Keratinocyte (primary cell): Measurements from ENCODE around the gene EBLN2. TPM values are rescaled to one million over a fixed set of nuclear protein-coding genes. Genes with fewer than 3 reads are reported as not detected.

Experiments
- DNase-seq: peaks from one replicate; pipeline ENCODE4 v3.0.0-alpha.2; 2011; ENCODE audit warnings: low read depth, missing footprints, low spot score
- FAIRE-seq: peaks from 2 replicates; lab custom pipeline; 2011; peaks lifted over from hg19 to GRCh38; lab: Jason Lieb, UNC
- H2AFZ ChIP-seq: 2 replicates; pipeline ENCODE4 v1.6.0; 2012; ENCODE audit warnings: low read length, control low read depth, inconsistent platforms; ENCODE audit not compliant: control insufficient read depth
- H3K27ac ChIP-seq: 2 replicates; pipeline ENCODE4 v1.5.1; 2011; ENCODE audit warnings: low read length; ENCODE audit not compliant: control insufficient read depth, insufficient read depth
- H3K27me3 ChIP-seq: 3 replicates; pipeline ENCODE4 v1.6.0; 2011; ENCODE audit warnings: low read length; ENCODE audit not compliant: control insufficient read depth, insufficient read depth; ENCODE audit errors: extremely low read depth
- H3K36me3 ChIP-seq, 2 experiments: 2 replicates in 1 of 2; 3 replicates in 1 of 2; pipeline ENCODE4 v1.5.1; 2011; ENCODE audit warnings: low read length in 2 of 2, mild to moderate bottlenecking in 1 of 2; ENCODE audit not compliant: control insufficient read depth in 2 of 2, insufficient read depth in 2 of 2; ENCODE audit errors: extremely low read depth in 1 of 2
- H3K4me1 ChIP-seq: 3 replicates; pipeline ENCODE4 v1.5.1; 2011; ENCODE audit warnings: low read length; ENCODE audit not compliant: control insufficient read depth, insufficient read depth; ENCODE audit errors: extremely low read depth
- H3K4me2 ChIP-seq: 3 replicates; pipeline ENCODE4 v1.6.0; 2011; ENCODE audit warnings: low read depth, low read length; ENCODE audit not compliant: control insufficient read depth, insufficient read depth; ENCODE audit errors: extremely low read depth
- H3K4me3 ChIP-seq, 3 experiments: fragments of 200-600 bp in 1 of 3; sonication (generic) in 1 of 3; 2 replicates in 2 of 3; 3 replicates in 1 of 3; pipeline ENCODE4 v1.5.1; 2011 to 2016; ENCODE audit warnings: low read length in 3 of 3, mild to moderate bottlenecking in 3 of 3, control low read depth in 2 of 3, inconsistent platforms in 1 of 3, low read depth in 1 of 3, mixed read lengths in 1 of 3, mixed run types in 1 of 3, moderate library complexity in 1 of 3; ENCODE audit not compliant: control insufficient read depth in 2 of 3, insufficient read depth in 2 of 3; ENCODE audit errors: extremely low read depth in 1 of 3
- H3K79me2 ChIP-seq: 2 replicates; pipeline ENCODE4 v1.6.0; 2012; ENCODE audit warnings: low read length; ENCODE audit not compliant: control insufficient read depth, insufficient read depth
- H3K9ac ChIP-seq: 3 replicates; pipeline ENCODE4 v1.6.0; 2011; ENCODE audit warnings: low read length; ENCODE audit not compliant: control insufficient read depth, insufficient read depth; ENCODE audit errors: extremely low read depth
- H3K9me1 ChIP-seq: 3 replicates; pipeline ENCODE4 v1.6.0; 2011; ENCODE audit warnings: low read length; ENCODE audit not compliant: control insufficient read depth, insufficient read depth; ENCODE audit errors: extremely low read depth
- H3K9me3 ChIP-seq: 2 replicates; pipeline ENCODE4 v1.5.1; 2012; ENCODE audit warnings: low read depth, low read length; ENCODE audit not compliant: control insufficient read depth
- H4K20me1 ChIP-seq: 3 replicates; pipeline ENCODE4 v1.6.0; 2011; ENCODE audit warnings: low read length; ENCODE audit not compliant: control insufficient read depth, insufficient read depth; ENCODE audit errors: extremely low read depth
- CTCF ChIP-seq, 3 experiments: IDR thresholded peaks in 1 of 3; conservative IDR thresholded peaks in 1 of 3; optimal IDR thresholded peaks in 1 of 3; 2 replicates in 2 of 3; 3 replicates in 1 of 3; pipeline versions ENCODE3 to v1.5.1; 2011; ENCODE audit warnings: low read length in 3 of 3, mild to moderate bottlenecking in 3 of 3, moderate library complexity in 2 of 3, control low read depth in 1 of 3, inconsistent platforms in 1 of 3; ENCODE audit not compliant: insufficient read depth in 2 of 3; ENCODE audit errors: extremely low read depth in 1 of 3
- EZH2 ChIP-seq: IDR thresholded peaks from one replicate; pipeline ENCODE4 v1.6.1; 2012; ENCODE audit warnings: inconsistent platforms, mild to moderate bottlenecking, low read length, moderate library complexity
- dilution Hi-C: fragments of 300-500 bp; cut with MboI; formaldehyde crosslinking; loops from one replicate; pipeline ENCODE4 v1.7.0; 2020; ENCODE audit warnings: low sequenced_read_pairs; ENCODE audit not compliant: extremely low pct_ligation_motif_present
- polyA plus RNA-seq, 5 experiments: library from polyadenylated mRNA; depleted of rRNA in 3 of 5; stranded (reverse) in 3 of 5; stranded (forward) in 1 of 5; unstranded in 1 of 5; fragments of >200 nt; gene quantifications; 1 replicate in 1 of 5; 2 replicates in 3 of 5; 3 replicates in 1 of 5; pipeline versions ENCODE4 v1.2.1 to v1.2.3, GENCODE V29; 2011 to 2012; ENCODE audit warnings: missing spikeins in 2 of 5, low read depth in 1 of 5, low replicate concordance in 1 of 5

The EBLN2 gene
- polyA plus RNA-seq, 1 donor (not counting 4 experiments of a cell fraction or from before 2014, with no cell fraction given), result 4.0 TPM

GRCh38 chr3:73069775-73070444, 8.5 kb downstream of the EBLN2 start:
- Histone ChIP-seq H3K9ac (no peak overlapping the region), H2AFZ (no peak overlapping the region), H3K36me3 (peaks cover 0 to 2% of the 10 kb centered on the region in 2 experiments), H3K9me1 (no peaks in the 10 kb centered on the region), H4K20me1 (no peaks in the 10 kb centered on the region), H3K9me3 (no peaks in the 10 kb centered on the region), H3K27ac (no peak overlapping the region), H3K79me2 (no peaks in the 10 kb centered on the region), H3K4me1 (no peaks in the 10 kb centered on the region), H3K27me3 (no peaks in the 10 kb centered on the region), H3K4me3 (no peak overlapping the region), H3K4me2 (no peak overlapping the region)
- no peak for TF ChIP-seq EZH2
- no peak for TF ChIP-seq CTCF (optimal IDR thresholded peaks at IDR 0.05 in 1 of 3, IDR thresholded peaks at IDR 0.05 in 1 of 3, conservative IDR thresholded peaks at IDR 0.05 in 1 of 3; ENCODE audit: extremely low read depth in 1 of 3, insufficient read depth in 2 of 3, low read length in 3 of 3)
- no peak for FAIRE-seq
- DNase-seq, result no peak
- dilution Hi-C loops, result no loop called here

GRCh38 chr3:73070675-73071575, 9.5 kb downstream of the EBLN2 start:
- FAIRE-seq (peak; percentile 9), DNase-seq (no peak)
- H2AFZ ChIP-seq, result no peak overlapping the region
- no peak overlapping the region for H3K4me3 ChIP-seq
- H3K9me1 ChIP-seq, result no peaks in the 10 kb centered on the region
- TF ChIP-seq EZH2 (no peak), CTCF (optimal IDR thresholded peaks at IDR 0.05 in 1 of 3, IDR thresholded peaks at IDR 0.05 in 1 of 3, conservative IDR thresholded peaks at IDR 0.05 in 1 of 3; ENCODE audit: extremely low read depth in 1 of 3, insufficient read depth in 2 of 3, low read length in 3 of 3) (no peak)
- no peaks in the 10 kb centered on the region for H3K36me3 ChIP-seq
- H3K9me3 ChIP-seq, result no peaks in the 10 kb centered on the region
- no peaks in the 10 kb centered on the region for H4K20me1 ChIP-seq
- dilution Hi-C loops, result no loop called here
- no peaks in the 10 kb centered on the region for H3K4me1 ChIP-seq
- no peak overlapping the region for H3K9ac ChIP-seq
- no peak overlapping the region for H3K4me2 ChIP-seq
- no peaks in the 10 kb centered on the region for H3K27me3 ChIP-seq
- H3K27ac ChIP-seq, result no peak overlapping the region
- no peaks in the 10 kb centered on the region for H3K79me2 ChIP-seq
